WTC11 (cell line): ENCODE data around the gene PNPO. TPM values are rescaled to one million over a fixed set of nuclear protein-coding genes. Genes with fewer than 3 reads are reported as not detected.

ENCODE experiments used
- ATAC-seq: fragments of 200-7000 bp; cut with Tn5 transposase; 2 replicates; pipeline ENCODE4 v1.10.0; 2021; ENCODE audit warnings: mild to moderate bottlenecking, moderate library complexity
- CTCF ChIA-PET: fragments of 300-600 bp; sonication (Branson Sonifier 250); formaldehyde crosslinking; loops from one replicate; lab custom pipeline; 2021; ENCODE audit warnings: antibody characterized with exemption; lab: Charles Lee
- POLR2A ChIA-PET: fragments of 350-600 bp; sonication (Branson Sonifier 250); formaldehyde crosslinking; loops from one replicate; lab custom pipeline; 2021; ENCODE audit warnings: antibody characterized with exemption; lab: Charles Lee
- DNase-seq: peaks from one replicate; pipeline ENCODE4 v3.0.0; 2021; ENCODE audit warnings: low spot score
- H3K27ac Mint-ChIP-seq: 2 replicates; pipeline ENCODE4 v1.8.0; 2021; ENCODE audit warnings: mixed read lengths
- H3K27me3 Mint-ChIP-seq: 2 replicates; pipeline ENCODE4 v1.8.0; 2021; ENCODE audit warnings: low read depth, mild to moderate bottlenecking, moderate library complexity, mixed read lengths
- H3K36me3 Mint-ChIP-seq: 2 replicates; pipeline ENCODE4 v1.8.0; 2021; ENCODE audit warnings: mixed read lengths
- H3K4me1 Mint-ChIP-seq: 2 replicates; pipeline ENCODE4 v1.8.0; 2022; ENCODE audit warnings: mixed read lengths
- H3K4me3 Mint-ChIP-seq: 2 replicates; pipeline ENCODE4 v1.8.0; 2021; ENCODE audit warnings: mild to moderate bottlenecking, moderate library complexity, mixed read lengths
- H3K9me3 Mint-ChIP-seq: 2 replicates; pipeline ENCODE4 v1.8.0; 2021; ENCODE audit warnings: mixed read lengths
- CBFB ChIP-seq: sonication (generic); formaldehyde crosslinking; IDR thresholded peaks from 2 replicates; pipeline ENCODE4 v1.8.1; 2022; ENCODE audit warnings: mild to moderate bottlenecking, low read depth, missing genetic modification reagents
- ESRRA ChIP-seq: sonication (generic); formaldehyde crosslinking; IDR thresholded peaks from 2 replicates; pipeline ENCODE4 v1.8.1; 2022; ENCODE audit warnings: mild to moderate bottlenecking, missing genetic modification reagents, borderline replicate concordance
- ETV6 ChIP-seq: sonication (generic); formaldehyde crosslinking; IDR thresholded peaks from 2 replicates; pipeline ENCODE4 v1.8.1; 2022; ENCODE audit warnings: mild to moderate bottlenecking, missing genetic modification reagents
- FOXJ3 ChIP-seq: sonication (generic); formaldehyde crosslinking; IDR thresholded peaks from 2 replicates; pipeline ENCODE4 v1.9.0; 2021; ENCODE audit warnings: missing genetic modification reagents, mild to moderate bottlenecking, borderline replicate concordance
- GRHL2 ChIP-seq: fragments of 250-450 bp; sonication (Bioruptor Pico); IDR thresholded peaks from 2 replicates; pipeline ENCODE4 v1.8.0; 2022; ENCODE audit warnings: mild to moderate bottlenecking, moderate library complexity; ENCODE audit not compliant: insufficient replicate concordance, severe bottlenecking
- JUN ChIP-seq: sonication (generic); formaldehyde crosslinking; IDR thresholded peaks from 2 replicates; pipeline ENCODE4 v1.8.0; 2023; ENCODE audit warnings: mild to moderate bottlenecking, missing genetic modification reagents
- NR1H2 ChIP-seq: sonication (generic); formaldehyde crosslinking; IDR thresholded peaks from 2 replicates; pipeline ENCODE4 v1.9.0; 2021; ENCODE audit warnings: mild to moderate bottlenecking, moderate library complexity, missing genetic modification reagents
- RORB ChIP-seq: fragments of 250-450 bp; sonication (Bioruptor Pico); IDR thresholded peaks from 2 replicates; pipeline ENCODE4 v1.9.0; 2021; ENCODE audit warnings: mild to moderate bottlenecking
- SMAD3 ChIP-seq: sonication (generic); formaldehyde crosslinking; IDR thresholded peaks from 2 replicates; pipeline ENCODE4 v1.8.0; 2022; ENCODE audit warnings: missing genetic modification reagents, mild to moderate bottlenecking, borderline replicate concordance
- TCF7 ChIP-seq: sonication (generic); formaldehyde crosslinking; IDR thresholded peaks from 2 replicates; pipeline ENCODE4 v1.8.0; 2022; ENCODE audit warnings: mild to moderate bottlenecking, low read depth, missing genetic modification reagents, moderate library complexity
- ZNF219 ChIP-seq: sonication (generic); formaldehyde crosslinking; IDR thresholded peaks from 2 replicates; pipeline ENCODE4 v1.8.0; 2023; ENCODE audit warnings: missing genetic modification reagents, mild to moderate bottlenecking, borderline replicate concordance
- total RNA-seq: library from RNA; stranded (reverse); gene quantifications from 3 replicates; pipeline ENCODE4 v1.2.3, GENCODE V29; 2021
- TF ChIP-seq, protein P1 (sequence below): sonication (generic); formaldehyde crosslinking; IDR thresholded peaks from 2 replicates; pipeline ENCODE4 v1.8.1; 2022; ENCODE audit warnings: missing genetic modification reagents, borderline replicate concordance
- TF ChIP-seq, protein P2 (sequence below): fragments of 200-600 bp; IDR thresholded peaks from 2 replicates; pipeline ENCODE4 v1.8.0; 2022; ENCODE audit warnings: antibody characterized with exemption
- TF ChIP-seq, protein P3 (sequence below): fragments of 250-450 bp; sonication (Bioruptor Pico); IDR thresholded peaks from 2 replicates; pipeline ENCODE4 v1.9.0; 2021; ENCODE audit warnings: mild to moderate bottlenecking
- TF ChIP-seq, protein P4 (sequence below): fragments of 250-450 bp; sonication (Bioruptor Pico); conservative IDR thresholded peaks from 2 replicates; pipeline ENCODE4 v1.9.0; 2021; ENCODE audit warnings: mild to moderate bottlenecking
- TF ChIP-seq, protein P5 (sequence below): sonication (generic); formaldehyde crosslinking; IDR thresholded peaks from 2 replicates; pipeline ENCODE4 v1.8.1; 2023; ENCODE audit warnings: mild to moderate bottlenecking, missing genetic modification reagents
- TF ChIP-seq, protein P6 (sequence below): fragments of 250-450 bp; sonication (Bioruptor Pico); IDR thresholded peaks from 2 replicates; pipeline ENCODE4 v2.1.2; 2022; ENCODE audit warnings: mild to moderate bottlenecking, moderate library complexity

PNPO gene
- total RNA-seq, 1 experiment from 2014 or later: 12.2 TPM

DNA sequence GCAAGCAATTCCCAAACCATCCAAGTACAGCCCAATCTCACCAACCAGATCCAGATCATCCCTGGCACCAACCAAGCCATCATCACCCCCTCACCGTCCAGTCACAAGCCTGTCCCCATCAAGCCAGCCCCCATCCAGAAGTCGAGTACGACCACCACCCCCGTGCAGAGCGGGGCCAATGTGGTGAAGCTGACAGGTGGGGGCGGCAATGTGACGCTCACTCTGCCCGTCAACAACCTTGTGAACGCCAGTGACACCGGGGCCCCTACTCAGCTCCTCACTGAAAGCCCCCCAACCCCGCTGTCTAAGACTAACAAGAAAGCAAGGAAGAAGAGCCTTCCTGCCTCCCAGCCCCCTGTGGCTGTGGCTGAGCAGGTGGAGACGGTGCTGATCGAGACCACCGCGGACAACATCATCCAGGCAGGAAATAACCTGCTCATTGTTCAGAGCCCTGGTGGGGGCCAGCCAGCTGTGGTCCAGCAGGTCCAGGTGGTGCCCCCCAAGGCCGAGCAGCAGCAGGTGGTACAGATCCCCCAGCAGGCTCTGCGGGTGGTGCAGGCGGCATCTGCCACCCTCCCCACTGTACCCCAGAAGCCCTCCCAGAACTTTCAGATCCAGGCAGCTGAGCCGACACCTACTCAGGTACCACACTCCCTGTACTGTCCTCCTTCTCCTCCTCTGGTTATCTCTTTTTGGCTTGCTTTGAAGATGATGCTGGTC lies 24.7 kb upstream of the PNPO start (continued):
- TF ChIP-seq NR1H2 (no peak), RORB (CRISPR knock-in tag) (no peak), JUN (CRISPR knock-in tag) (no peak), ETV6 (CRISPR knock-in tag) (no peak), ESRRA (CRISPR knock-in tag) (no peak), FOXJ3 (no peak), TCF7 (CRISPR knock-in tag) (no peak)

DNA sequence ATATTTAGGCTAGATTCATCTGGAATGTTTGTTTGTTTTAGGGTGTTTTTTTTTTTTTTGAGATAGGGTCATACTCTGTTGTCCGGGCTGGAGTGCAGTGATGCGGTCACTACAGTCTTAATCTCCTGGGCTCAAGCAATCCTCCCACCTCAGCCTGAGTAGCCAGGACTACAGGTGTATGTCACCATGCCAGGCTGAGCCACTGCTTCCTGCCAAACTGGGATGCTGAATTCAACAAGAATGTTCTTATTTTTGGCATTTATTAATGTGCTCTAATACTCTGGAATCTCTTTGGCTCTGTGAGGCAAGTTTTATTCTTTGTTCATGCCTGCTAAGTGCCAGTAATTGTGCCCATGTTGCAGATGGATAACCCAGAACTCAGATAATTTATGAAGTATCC lies 23.8 kb upstream of the PNPO start:
- Mint-ChIP-seq H3K27ac (no peak overlapping the region), H3K36me3 (peaks cover 5% of the 10 kb centered on the region; the same call in 1 of the 2 replicates), H3K4me1 (no peaks in the 10 kb centered on the region), H3K4me3 (no peak overlapping the region), H3K9me3 (no peaks in the 10 kb centered on the region), H3K27me3 (no peaks in the 10 kb centered on the region; the same call in 1 of the 2 replicates)
- ATAC-seq (no peak), DNase-seq (no peak)
- CTCF ChIA-PET: no interaction called here
- POLR2A ChIA-PET: no interaction called here
- TF ChIP-seq, protein P1, sequence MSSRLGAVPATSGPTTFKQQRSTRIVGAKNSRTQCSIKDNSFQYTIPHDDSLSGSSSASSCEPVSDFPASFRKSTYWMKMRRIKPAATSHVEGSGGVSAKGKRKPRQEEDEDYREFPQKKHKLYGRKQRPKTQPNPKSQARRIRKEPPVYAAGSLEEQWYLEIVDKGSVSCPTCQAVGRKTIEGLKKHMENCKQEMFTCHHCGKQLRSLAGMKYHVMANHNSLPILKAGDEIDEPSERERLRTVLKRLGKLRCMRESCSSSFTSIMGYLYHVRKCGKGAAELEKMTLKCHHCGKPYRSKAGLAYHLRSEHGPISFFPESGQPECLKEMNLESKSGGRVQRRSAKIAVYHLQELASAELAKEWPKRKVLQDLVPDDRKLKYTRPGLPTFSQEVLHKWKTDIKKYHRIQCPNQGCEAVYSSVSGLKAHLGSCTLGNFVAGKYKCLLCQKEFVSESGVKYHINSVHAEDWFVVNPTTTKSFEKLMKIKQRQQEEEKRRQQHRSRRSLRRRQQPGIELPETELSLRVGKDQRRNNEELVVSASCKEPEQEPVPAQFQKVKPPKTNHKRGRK (CRISPR knock-in tag): no peak
- no peak for TF ChIP-seq ZNF219 (CRISPR knock-in tag)
- TF ChIP-seq, protein P2, sequence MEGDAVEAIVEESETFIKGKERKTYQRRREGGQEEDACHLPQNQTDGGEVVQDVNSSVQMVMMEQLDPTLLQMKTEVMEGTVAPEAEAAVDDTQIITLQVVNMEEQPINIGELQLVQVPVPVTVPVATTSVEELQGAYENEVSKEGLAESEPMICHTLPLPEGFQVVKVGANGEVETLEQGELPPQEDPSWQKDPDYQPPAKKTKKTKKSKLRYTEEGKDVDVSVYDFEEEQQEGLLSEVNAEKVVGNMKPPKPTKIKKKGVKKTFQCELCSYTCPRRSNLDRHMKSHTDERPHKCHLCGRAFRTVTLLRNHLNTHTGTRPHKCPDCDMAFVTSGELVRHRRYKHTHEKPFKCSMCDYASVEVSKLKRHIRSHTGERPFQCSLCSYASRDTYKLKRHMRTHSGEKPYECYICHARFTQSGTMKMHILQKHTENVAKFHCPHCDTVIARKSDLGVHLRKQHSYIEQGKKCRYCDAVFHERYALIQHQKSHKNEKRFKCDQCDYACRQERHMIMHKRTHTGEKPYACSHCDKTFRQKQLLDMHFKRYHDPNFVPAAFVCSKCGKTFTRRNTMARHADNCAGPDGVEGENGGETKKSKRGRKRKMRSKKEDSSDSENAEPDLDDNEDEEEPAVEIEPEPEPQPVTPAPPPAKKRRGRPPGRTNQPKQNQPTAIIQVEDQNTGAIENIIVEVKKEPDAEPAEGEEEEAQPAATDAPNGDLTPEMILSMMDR: no peak

DNA sequence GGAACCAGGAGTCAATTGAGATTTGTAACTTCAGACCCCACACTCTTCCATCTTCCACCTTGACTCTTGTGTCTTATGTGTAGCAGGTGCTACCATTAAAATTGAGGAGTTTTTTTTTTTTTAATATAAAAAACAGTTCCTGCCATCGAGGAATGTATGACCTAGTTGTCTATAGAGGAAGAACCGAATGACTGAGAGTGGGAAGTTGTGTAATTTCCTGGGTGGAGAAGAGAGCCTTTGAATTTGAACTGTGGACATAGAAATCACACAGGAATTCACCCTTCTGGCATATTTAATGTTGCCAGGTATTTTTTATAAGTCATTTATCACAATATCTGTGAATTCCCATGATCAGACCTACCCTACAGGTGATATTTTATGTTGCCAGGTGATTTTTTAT lies 23.4 kb upstream of the PNPO start:
- no peaks in the 10 kb centered on the region for H3K4me1 Mint-ChIP-seq
- TF ChIP-seq FOXJ3 (no peak), SMAD3 (CRISPR knock-in tag) (no peak), GRHL2 (CRISPR knock-in tag) (no peak), CBFB (CRISPR knock-in tag) (no peak)
- TF ChIP-seq, protein P3, sequence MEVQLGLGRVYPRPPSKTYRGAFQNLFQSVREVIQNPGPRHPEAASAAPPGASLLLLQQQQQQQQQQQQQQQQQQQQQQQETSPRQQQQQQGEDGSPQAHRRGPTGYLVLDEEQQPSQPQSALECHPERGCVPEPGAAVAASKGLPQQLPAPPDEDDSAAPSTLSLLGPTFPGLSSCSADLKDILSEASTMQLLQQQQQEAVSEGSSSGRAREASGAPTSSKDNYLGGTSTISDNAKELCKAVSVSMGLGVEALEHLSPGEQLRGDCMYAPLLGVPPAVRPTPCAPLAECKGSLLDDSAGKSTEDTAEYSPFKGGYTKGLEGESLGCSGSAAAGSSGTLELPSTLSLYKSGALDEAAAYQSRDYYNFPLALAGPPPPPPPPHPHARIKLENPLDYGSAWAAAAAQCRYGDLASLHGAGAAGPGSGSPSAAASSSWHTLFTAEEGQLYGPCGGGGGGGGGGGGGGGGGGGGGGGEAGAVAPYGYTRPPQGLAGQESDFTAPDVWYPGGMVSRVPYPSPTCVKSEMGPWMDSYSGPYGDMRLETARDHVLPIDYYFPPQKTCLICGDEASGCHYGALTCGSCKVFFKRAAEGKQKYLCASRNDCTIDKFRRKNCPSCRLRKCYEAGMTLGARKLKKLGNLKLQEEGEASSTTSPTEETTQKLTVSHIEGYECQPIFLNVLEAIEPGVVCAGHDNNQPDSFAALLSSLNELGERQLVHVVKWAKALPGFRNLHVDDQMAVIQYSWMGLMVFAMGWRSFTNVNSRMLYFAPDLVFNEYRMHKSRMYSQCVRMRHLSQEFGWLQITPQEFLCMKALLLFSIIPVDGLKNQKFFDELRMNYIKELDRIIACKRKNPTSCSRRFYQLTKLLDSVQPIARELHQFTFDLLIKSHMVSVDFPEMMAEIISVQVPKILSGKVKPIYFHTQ (CRISPR knock-in tag): no peak
- TF ChIP-seq, protein P4, sequence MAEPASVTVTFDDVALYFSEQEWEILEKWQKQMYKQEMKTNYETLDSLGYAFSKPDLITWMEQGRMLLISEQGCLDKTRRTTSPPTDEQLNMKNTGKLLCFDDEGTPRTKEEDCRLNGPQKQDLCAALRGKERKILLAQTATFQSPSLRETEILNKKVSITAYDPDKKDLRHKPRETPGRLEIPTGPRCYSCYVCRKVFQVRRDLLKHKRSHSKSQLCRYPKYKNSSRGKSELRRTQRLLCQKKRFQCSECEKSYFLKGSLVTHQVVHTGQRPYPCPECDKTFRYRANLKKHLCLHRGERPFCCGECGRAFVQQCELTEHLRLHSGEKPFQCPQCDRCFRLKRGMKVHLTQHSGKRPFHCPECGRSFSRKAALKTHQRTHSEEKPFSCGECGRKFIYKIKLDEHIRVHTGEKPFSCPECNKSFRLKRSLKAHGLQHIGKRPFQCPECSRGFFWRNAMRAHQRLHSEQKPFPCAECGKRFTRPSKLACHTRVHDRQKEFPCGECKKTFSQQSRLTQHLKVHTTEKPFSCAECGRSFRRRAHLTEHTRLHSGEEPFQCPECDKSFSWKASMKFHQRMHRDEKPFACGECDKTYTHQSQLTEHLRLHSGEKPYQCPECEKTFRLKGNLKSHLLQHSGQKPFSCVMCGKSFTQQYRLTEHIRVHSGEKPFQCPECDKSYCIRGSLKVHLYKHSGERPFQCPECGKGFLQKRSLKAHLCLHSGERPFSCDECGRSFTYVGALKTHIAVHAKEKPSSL (CRISPR knock-in tag): no peak
- TF ChIP-seq, protein P5, sequence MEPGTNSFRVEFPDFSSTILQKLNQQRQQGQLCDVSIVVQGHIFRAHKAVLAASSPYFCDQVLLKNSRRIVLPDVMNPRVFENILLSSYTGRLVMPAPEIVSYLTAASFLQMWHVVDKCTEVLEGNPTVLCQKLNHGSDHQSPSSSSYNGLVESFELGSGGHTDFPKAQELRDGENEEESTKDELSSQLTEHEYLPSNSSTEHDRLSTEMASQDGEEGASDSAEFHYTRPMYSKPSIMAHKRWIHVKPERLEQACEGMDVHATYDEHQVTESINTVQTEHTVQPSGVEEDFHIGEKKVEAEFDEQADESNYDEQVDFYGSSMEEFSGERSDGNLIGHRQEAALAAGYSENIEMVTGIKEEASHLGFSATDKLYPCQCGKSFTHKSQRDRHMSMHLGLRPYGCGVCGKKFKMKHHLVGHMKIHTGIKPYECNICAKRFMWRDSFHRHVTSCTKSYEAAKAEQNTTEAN (CRISPR knock-in tag): no peak
- TF ChIP-seq, protein P6, sequence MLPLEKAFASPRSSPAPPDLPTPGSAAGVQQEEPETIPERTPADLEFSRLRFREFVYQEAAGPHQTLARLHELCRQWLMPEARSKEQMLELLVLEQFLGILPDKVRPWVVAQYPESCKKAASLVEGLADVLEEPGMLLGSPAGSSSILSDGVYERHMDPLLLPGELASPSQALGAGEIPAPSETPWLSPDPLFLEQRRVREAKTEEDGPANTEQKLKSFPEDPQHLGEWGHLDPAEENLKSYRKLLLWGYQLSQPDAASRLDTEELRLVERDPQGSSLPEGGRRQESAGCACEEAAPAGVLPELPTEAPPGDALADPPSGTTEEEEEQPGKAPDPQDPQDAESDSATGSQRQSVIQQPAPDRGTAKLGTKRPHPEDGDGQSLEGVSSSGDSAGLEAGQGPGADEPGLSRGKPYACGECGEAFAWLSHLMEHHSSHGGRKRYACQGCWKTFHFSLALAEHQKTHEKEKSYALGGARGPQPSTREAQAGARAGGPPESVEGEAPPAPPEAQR (CRISPR knock-in tag): no peak

More for the DNA sequence above, 23.4 kb upstream of the PNPO start:
- Mint-ChIP-seq H3K27me3 (no peaks in the 10 kb centered on the region; the same call in 1 of the 2 replicates), H3K9me3 (no peaks in the 10 kb centered on the region), H3K4me3 (no peak overlapping the region), H3K27ac (no peak overlapping the region), H3K36me3 (peaks cover 5% of the 10 kb centered on the region; the same call in 1 of the 2 replicates)
- ChIA-PET POLR2A (no interaction called here), CTCF (no interaction called here)
- ATAC-seq (no peak), DNase-seq (no peak)
